IMR-90 (cell line): Measurements from ENCODE around the gene PROCR. TPM values are rescaled to one million over a fixed set of nuclear protein-coding genes. Genes with fewer than 3 reads are reported as not detected.
A peak's percentile ranks its signal among the peaks of the same experiment; 100 is the strongest.
"Not testable (repeated sequence)": the region's sequence is repeated elsewhere in the genome, so short reads cannot be mapped to it uniquely, and the experiment has no call there.

Experiments
- ATAC-seq: fragments of 200-7000 bp; cut with Tn5 transposase; 2 replicates; pipeline ENCODE4 v1.9.1; 2020; ENCODE audit warnings: low read depth, mild to moderate bottlenecking, moderate library complexity
- BruUV-seq: library from RNA; stranded (reverse); fragments of 400-500 nt; replicated peaks from 2 replicates; lab custom pipeline; 2021; lab: Mats Ljungman, UMichigan
- CTCF ChIA-PET: fragments of 300-600 bp; formaldehyde crosslinking; extraction: SDS; loops from one replicate; lab custom pipeline; 2021; ENCODE audit warnings: antibody characterized with exemption; lab: Yijun Ruan, JAX
- POLR2A ChIA-PET: fragments of 300-600 bp; sonication (Branson Sonifier 250); formaldehyde crosslinking; loops from one replicate; lab custom pipeline; 2022; ENCODE audit warnings: antibody characterized with exemption; ENCODE audit not compliant: unreplicated experiment; lab: Charles Lee
- DNase-seq: peaks from one replicate; pipeline ENCODE4 v3.0.0; 2013
- H2AFZ ChIP-seq: replicated peaks from 2 replicates; pipeline ENCODE3; 2013; ENCODE audit warnings: low read length, mild to moderate bottlenecking; ENCODE audit not compliant: poor library complexity
- H2AK5ac ChIP-seq: 2 replicates; pipeline ENCODE4 v1.6.1; 2013; ENCODE audit warnings: low read depth, low read length, inconsistent platforms
- H2AK9ac ChIP-seq: replicated peaks from 2 replicates; pipeline ENCODE3; 2013; ENCODE audit warnings: mild to moderate bottlenecking, low read depth, low read length, moderate library complexity; ENCODE audit not compliant: poor library complexity
- H2BK120ac ChIP-seq: 2 replicates; pipeline ENCODE4 v1.6.1; 2013; ENCODE audit warnings: low read depth, low read length, inconsistent platforms
- H2BK15ac ChIP-seq: 3 replicates; pipeline ENCODE4 v1.6.1; 2013; ENCODE audit warnings: low read depth, low read length, inconsistent platforms
- H2BK20ac ChIP-seq: 2 replicates; pipeline ENCODE4 v1.6.1; 2013; ENCODE audit warnings: low read depth, mild to moderate bottlenecking, inconsistent platforms, low read length, moderate library complexity
- H2BK5ac ChIP-seq: 2 replicates; pipeline ENCODE4 v1.6.1; 2013; ENCODE audit warnings: mild to moderate bottlenecking, low read depth, low read length, inconsistent platforms; ENCODE audit not compliant: poor library complexity, severe bottlenecking
- H3K14ac ChIP-seq: replicated peaks from 2 replicates; pipeline ENCODE4 v1.6.1; 2013; ENCODE audit warnings: low read depth, low read length, inconsistent platforms
- H3K18ac ChIP-seq: 2 replicates; pipeline ENCODE4 v1.6.1; 2013; ENCODE audit warnings: low read depth, low read length, control low read depth
- H3K23ac ChIP-seq: 2 replicates; pipeline ENCODE4 v1.6.1; 2013; ENCODE audit warnings: low read depth, low read length, inconsistent platforms
- H3K27ac ChIP-seq: 2 replicates; pipeline ENCODE4 v1.5.1; 2013; ENCODE audit warnings: mild to moderate bottlenecking, control low read depth, low read length; ENCODE audit not compliant: insufficient read depth
- H3K27me3 ChIP-seq: 2 replicates; pipeline ENCODE4 v1.6.1; 2013; ENCODE audit warnings: low read length; ENCODE audit not compliant: control insufficient read depth, insufficient read depth
- H3K36me3 ChIP-seq: 2 replicates; pipeline ENCODE4 v1.6.1; 2013; ENCODE audit warnings: low read length, mixed read lengths; ENCODE audit not compliant: control insufficient read depth, insufficient read depth
- H3K4ac ChIP-seq: 2 replicates; pipeline ENCODE4 v1.6.1; 2013; ENCODE audit warnings: low read depth, low read length, inconsistent platforms
- H3K4me1 ChIP-seq: 2 replicates; pipeline ENCODE4 v1.6.1; 2013; ENCODE audit warnings: low read length, mixed read lengths; ENCODE audit not compliant: control insufficient read depth, insufficient read depth
- H3K4me2 ChIP-seq: 2 replicates; pipeline ENCODE4 v1.6.1; 2013; ENCODE audit warnings: low read depth, mild to moderate bottlenecking, control low read depth, low read length, moderate library complexity
- H3K4me3 ChIP-seq: 2 replicates; pipeline ENCODE4 v1.5.1; 2013; ENCODE audit warnings: low read depth, mild to moderate bottlenecking, control low read depth, low read length, moderate library complexity; ENCODE audit not compliant: insufficient read depth
- H3K56ac ChIP-seq: 2 replicates; pipeline ENCODE4 v1.6.1; 2013; ENCODE audit warnings: low read length, inconsistent platforms; ENCODE audit not compliant: insufficient read depth; ENCODE audit errors: extremely low read depth
- H3K79me1 ChIP-seq, 2 experiments: 2 replicates each; pipeline ENCODE4 v1.6.1; 2013; ENCODE audit warnings: low read length in 2 of 2, inconsistent platforms in 1 of 2, low read depth in 1 of 2
- H3K9ac ChIP-seq: 2 replicates; pipeline ENCODE4 v1.6.1; 2013; ENCODE audit warnings: low read depth, low read length, control low read depth
- H3K9me1 ChIP-seq: 2 replicates; pipeline ENCODE4 v1.6.1; 2013; ENCODE audit warnings: low read length, inconsistent platforms; ENCODE audit not compliant: insufficient read depth
- H3K9me3 ChIP-seq: 2 replicates; pipeline ENCODE4 v1.6.1; 2013; ENCODE audit warnings: low read length; ENCODE audit not compliant: control insufficient read depth, insufficient read depth
- H4K20me1 ChIP-seq: 2 replicates; pipeline ENCODE4 v1.6.1; 2013; ENCODE audit warnings: low read length, inconsistent platforms; ENCODE audit not compliant: insufficient read depth
- H4K5ac ChIP-seq: 2 replicates; pipeline ENCODE4 v1.6.1; 2013; ENCODE audit warnings: mild to moderate bottlenecking, low read depth, low read length, control low read depth
- H4K8ac ChIP-seq, 2 experiments: 2 replicates each; pipeline ENCODE4 v1.6.1; 2013; ENCODE audit warnings: low read depth in 2 of 2, low read length in 2 of 2, control low read depth in 1 of 2, inconsistent platforms in 1 of 2
- H4K91ac ChIP-seq: 2 replicates; pipeline ENCODE4 v1.6.1; 2013; ENCODE audit warnings: low read depth, low read length, inconsistent platforms; ENCODE audit not compliant: insufficient read depth
- WGBS, 2 experiments: methylation state at CpG; one replicate each; pipeline versions ENCODE4 v1.1.5 to v1.1.7; 2013; ENCODE audit warnings: missing lambda C conversion rate in 2 of 2; ENCODE audit not compliant: insufficient read length in 1 of 2; ENCODE audit errors: extremely low coverage in 2 of 2; 5-methylcytosine and 5-hydroxymethylcytosine counted together
- dilution Hi-C: fragments of 300-500 bp; cut with HindIII; formaldehyde crosslinking; loops from one replicate; pipeline ENCODE4 v1.14.3; 2018; ENCODE audit warnings: low sequenced_read_pairs; ENCODE audit not compliant: unreplicated experiment
- in situ Hi-C: fragments of 300-500 bp; cut with MboI; formaldehyde crosslinking; loops from 3 replicates; pipeline ENCODE4 v1.14.3; 2019; ENCODE audit warnings: low sequenced_read_pairs, inconsistent platforms, mixed read lengths
- intact Hi-C: fragments of 100-400 bp; cut with micrococcal nuclease; formaldehyde crosslinking; loops from 2 replicates; pipeline ENCODE4 v1.10.0; 2022
- polyA plus RNA-seq, 3 experiments: library from polyadenylated mRNA; depleted of rRNA; stranded (reverse); fragments of >200 nt; gene quantifications; 2 replicates each; pipeline ENCODE4 v1.2.3, GENCODE V29; 2012; ENCODE audit warnings: low replicate concordance in 1 of 3
- total RNA-seq: library from RNA; depleted of rRNA; stranded (reverse); fragments of >200 nt; gene quantifications from 2 replicates; pipeline ENCODE4 v1.2.3, GENCODE V29; 2012

PROCR gene
- total and polyA plus RNA-seq, 2 of the 4 experiments (the other 2 are of a cell fraction), result 36.4 to 41.9 TPM

- H3K18ac ChIP-seq, H2AFZ ChIP-seq, intact Hi-C loops, H4K20me1 ChIP-seq, dilution Hi-C loops, H3K27me3 ChIP-seq, H2BK15ac ChIP-seq, H3K4me3 ChIP-seq, H3K9me1 ChIP-seq, H4K5ac ChIP-seq, H3K4ac ChIP-seq, H2BK5ac ChIP-seq, H3K36me3 ChIP-seq, H3K4me2 ChIP-seq, H2AK9ac ChIP-seq, in situ Hi-C loops, H3K79me1 ChIP-seq, BruUV-seq, H2AK5ac ChIP-seq, H4K91ac ChIP-seq, H3K14ac ChIP-seq, H3K9me3 ChIP-seq, H3K56ac ChIP-seq, H2BK20ac ChIP-seq, H2BK120ac ChIP-seq, H3K4me1 ChIP-seq, H4K8ac ChIP-seq, H3K9ac ChIP-seq, H3K23ac ChIP-seq, H3K27ac ChIP-seq: not testable (repeated sequence)
- no CpG with 5 or more reads among the region's 9 CpGs for WGBS, 2 experiments
- ChIA-PET CTCF (interaction anchor here (0.5 to 1.9 kb wide), 5 partner anchors 14 to 211 kb away, joined by 3 to 8 read pairs (median 5); no protein-coding TSS in a partner anchor), POLR2A (interaction anchor here (0.6 kb wide), 1 partner anchor 372 kb away, joined by 8 read pairs; no protein-coding TSS in a partner anchor)
- peak; percentile 35 for ATAC-seq
- DNase-seq, result peak; percentile 33
Measured at GRCh38 chr20:35193031-35193791, 21.3 kb downstream of the PROCR start.
